Measurements from ENCODE around the gene PNMT. TPM values are rescaled to one million over a fixed set of nuclear protein-coding genes. Genes with fewer than 3 reads are reported as not detected.

Gene PNMT
- polyA plus RNA-seq, 1 experiment, result not detected

DNA sequence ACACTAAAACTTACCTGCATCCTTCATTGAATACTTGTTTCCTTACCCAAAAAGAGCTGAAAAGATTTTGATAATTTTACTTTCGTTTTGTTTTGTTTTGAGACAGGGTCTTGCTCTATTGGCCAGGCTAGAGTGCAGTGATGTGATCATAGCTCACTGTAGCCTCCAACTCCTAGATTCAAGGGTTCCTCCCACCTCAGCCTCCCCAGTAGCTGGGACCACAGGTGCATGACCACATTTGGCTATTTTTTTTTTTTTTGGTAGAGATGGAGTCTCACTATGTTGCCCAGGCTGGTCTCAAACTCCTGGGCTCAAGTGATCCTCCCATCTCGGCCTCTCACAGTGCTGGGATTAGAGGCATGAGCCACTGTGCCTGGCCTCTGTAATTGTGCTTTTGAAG, 13.1 kb upstream of the PNMT start:
- no peak for DNase-seq (ENCODE audit: low read depth)
- POLR2A ChIA-PET, result no interaction called here

DNA sequence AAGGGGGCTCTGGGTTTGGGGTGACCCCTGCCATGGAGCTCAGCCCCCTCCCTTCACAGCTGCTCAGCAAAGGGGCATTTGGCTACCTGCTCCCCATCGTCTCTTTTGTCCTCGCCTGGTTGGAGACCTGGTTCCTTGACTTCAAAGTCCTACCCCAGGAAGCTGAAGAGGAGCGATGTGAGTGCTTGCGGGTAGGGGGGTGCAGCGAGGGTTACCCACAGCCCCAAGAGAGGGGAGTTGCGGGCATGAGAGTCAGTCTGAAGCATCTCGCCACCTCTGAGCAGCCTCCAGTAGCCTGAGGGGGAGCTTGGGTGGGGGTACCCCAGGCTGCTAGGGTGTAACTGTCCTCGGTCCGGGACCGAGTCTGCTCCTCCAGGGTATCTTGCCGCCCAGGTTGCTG, 9.9 kb upstream of the PNMT start:
- TF ChIP-seq, protein P1, sequence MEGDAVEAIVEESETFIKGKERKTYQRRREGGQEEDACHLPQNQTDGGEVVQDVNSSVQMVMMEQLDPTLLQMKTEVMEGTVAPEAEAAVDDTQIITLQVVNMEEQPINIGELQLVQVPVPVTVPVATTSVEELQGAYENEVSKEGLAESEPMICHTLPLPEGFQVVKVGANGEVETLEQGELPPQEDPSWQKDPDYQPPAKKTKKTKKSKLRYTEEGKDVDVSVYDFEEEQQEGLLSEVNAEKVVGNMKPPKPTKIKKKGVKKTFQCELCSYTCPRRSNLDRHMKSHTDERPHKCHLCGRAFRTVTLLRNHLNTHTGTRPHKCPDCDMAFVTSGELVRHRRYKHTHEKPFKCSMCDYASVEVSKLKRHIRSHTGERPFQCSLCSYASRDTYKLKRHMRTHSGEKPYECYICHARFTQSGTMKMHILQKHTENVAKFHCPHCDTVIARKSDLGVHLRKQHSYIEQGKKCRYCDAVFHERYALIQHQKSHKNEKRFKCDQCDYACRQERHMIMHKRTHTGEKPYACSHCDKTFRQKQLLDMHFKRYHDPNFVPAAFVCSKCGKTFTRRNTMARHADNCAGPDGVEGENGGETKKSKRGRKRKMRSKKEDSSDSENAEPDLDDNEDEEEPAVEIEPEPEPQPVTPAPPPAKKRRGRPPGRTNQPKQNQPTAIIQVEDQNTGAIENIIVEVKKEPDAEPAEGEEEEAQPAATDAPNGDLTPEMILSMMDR (IDR thresholded peaks at IDR 0.05; ENCODE audit: insufficient read depth, low read depth, low read length), result no peak
- DNase-seq (ENCODE audit: low read depth), result no peak
- ChIA-PET CTCF (interaction anchor here (0.6 to 1.7 kb wide), 3 partner anchors 11 to 48 kb away, joined by 3 to 5 read pairs (median 4); no protein-coding TSS in a partner anchor), POLR2A (no interaction called here)
- Histone ChIP-seq H3K27me3 (ENCODE audit: control insufficient read depth, insufficient read depth, low read length) (no peaks in the 10 kb centered on the region), H3K4me3 (ENCODE audit: low read depth, low read length) (no peak overlapping the region), H3K36me3 (ENCODE audit: control insufficient read depth, insufficient read depth, low read length) (peaks cover 24% of the 10 kb centered on the region)

More for the DNA sequence above, 13.1 kb upstream of the PNMT start:
- no peaks in the 10 kb centered on the region for H3K27me3 ChIP-seq (ENCODE audit: control insufficient read depth, insufficient read depth, low read length)
- CTCF ChIA-PET, result interaction anchor here (0.6 to 5.8 kb wide), 13 partner anchors 8 to 791 kb away, joined by 3 to 59 read pairs (median 5); partner anchors contain the start of genes MIEN1, PGAP3, PNMT and TCAP
- TF ChIP-seq, protein P1 (IDR thresholded peaks at IDR 0.05; ENCODE audit: insufficient read depth, low read depth, low read length), result no peak
- no peak overlapping the region for H3K4me3 ChIP-seq (ENCODE audit: low read depth, low read length)
- H3K36me3 ChIP-seq (ENCODE audit: control insufficient read depth, insufficient read depth, low read length), result peaks cover 9% of the 10 kb centered on the region

- Histone ChIP-seq H3K36me3 (ENCODE audit: control insufficient read depth, insufficient read depth, low read length) (peaks cover 23% of the 10 kb centered on the region), H3K4me3 (ENCODE audit: low read depth, low read length) (no peak overlapping the region), H3K27me3 (ENCODE audit: control insufficient read depth, insufficient read depth, low read length) (no peaks in the 10 kb centered on the region)
- TF ChIP-seq, protein P1 (IDR thresholded peaks at IDR 0.05; ENCODE audit: insufficient read depth, low read depth, low read length), result no peak
- CTCF ChIA-PET, result interaction anchor here (0.6 to 1.7 kb wide), 3 partner anchors 11 to 47 kb away, joined by 3 to 5 read pairs (median 4); no protein-coding TSS in a partner anchor
- POLR2A ChIA-PET, result no interaction called here
- DNase-seq (ENCODE audit: low read depth), result no peak
Measured at GRCh38 chr17:39658760-39659159, 9.5 kb upstream of the PNMT start.

- CTCF ChIA-PET, result interaction anchor here (1.1 to 1.2 kb wide), 2 partner anchors 10 to 38 kb away, joined by 3 to 5 read pairs; no protein-coding TSS in a partner anchor
- DNase-seq (ENCODE audit: low read depth), result no peak
- TF ChIP-seq, protein P1 (IDR thresholded peaks at IDR 0.05; ENCODE audit: insufficient read depth, low read depth, low read length), result no peak
- Histone ChIP-seq H3K4me3 (ENCODE audit: low read depth, low read length) (no peak overlapping the region), H3K27me3 (ENCODE audit: control insufficient read depth, insufficient read depth, low read length) (no peaks in the 10 kb centered on the region), H3K36me3 (ENCODE audit: control insufficient read depth, insufficient read depth, low read length) (peaks cover 21% of the 10 kb centered on the region)
- POLR2A ChIA-PET, result no interaction called here
Measured at GRCh38 chr17:39659279-39660010, 8.8 kb upstream of the PNMT start.

DNA sequence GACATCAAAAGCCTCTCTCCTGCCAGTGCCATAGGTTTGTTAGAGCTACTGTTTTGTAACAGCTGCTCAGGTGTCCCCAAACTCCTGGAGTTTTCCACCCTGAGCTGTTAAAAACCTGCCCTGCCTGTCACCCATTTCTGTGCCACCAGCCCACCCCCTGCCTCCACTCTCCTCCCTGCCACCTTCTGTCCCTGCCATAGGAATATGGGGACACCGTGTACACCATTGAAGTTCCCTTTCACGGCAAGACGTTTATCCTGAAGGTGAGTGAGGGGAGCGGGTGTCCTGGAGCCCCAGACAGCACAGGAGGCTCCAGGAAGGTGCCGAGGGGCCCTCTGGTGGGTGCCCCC, 8.3 kb upstream of the PNMT start:
- Histone ChIP-seq H3K36me3 (ENCODE audit: control insufficient read depth, insufficient read depth, low read length) (peaks cover 20% of the 10 kb centered on the region), H3K27me3 (ENCODE audit: control insufficient read depth, insufficient read depth, low read length) (no peaks in the 10 kb centered on the region), H3K4me3 (ENCODE audit: low read depth, low read length) (no peak overlapping the region)
- POLR2A ChIA-PET, result no interaction called here
- TF ChIP-seq, protein P1 (IDR thresholded peaks at IDR 0.05; ENCODE audit: insufficient read depth, low read depth, low read length), result no peak
- DNase-seq (ENCODE audit: low read depth), result no peak
- CTCF ChIA-PET, result interaction anchor here (1.1 to 1.2 kb wide), 2 partner anchors 9 to 38 kb away, joined by 3 to 5 read pairs; no protein-coding TSS in a partner anchor
